T47D (cell line): ENCODE measurements around the gene BBLN.

Experiments
- DNase-seq, 2 experiments: peaks; one replicate each; pipeline versions ENCODE4 v3.0.0 to v3.0.0-alpha.2; 2011 to 2012; ENCODE audit warnings: low read depth in 1 of 2, low spot score in 1 of 2
- JUND ChIP-seq: IDR thresholded peaks from 2 replicates; pipeline ENCODE4 v1.6.1; 2012; ENCODE audit warnings: low read depth
- in situ Hi-C: cut with HindIII; loops from 2 replicates; pipeline ENCODE4 v1.10.0; 2016; ENCODE audit warnings: low sequenced_read_pairs, low pct_unique_long_range_greater_than_20kb

The BBLN gene

DNA sequence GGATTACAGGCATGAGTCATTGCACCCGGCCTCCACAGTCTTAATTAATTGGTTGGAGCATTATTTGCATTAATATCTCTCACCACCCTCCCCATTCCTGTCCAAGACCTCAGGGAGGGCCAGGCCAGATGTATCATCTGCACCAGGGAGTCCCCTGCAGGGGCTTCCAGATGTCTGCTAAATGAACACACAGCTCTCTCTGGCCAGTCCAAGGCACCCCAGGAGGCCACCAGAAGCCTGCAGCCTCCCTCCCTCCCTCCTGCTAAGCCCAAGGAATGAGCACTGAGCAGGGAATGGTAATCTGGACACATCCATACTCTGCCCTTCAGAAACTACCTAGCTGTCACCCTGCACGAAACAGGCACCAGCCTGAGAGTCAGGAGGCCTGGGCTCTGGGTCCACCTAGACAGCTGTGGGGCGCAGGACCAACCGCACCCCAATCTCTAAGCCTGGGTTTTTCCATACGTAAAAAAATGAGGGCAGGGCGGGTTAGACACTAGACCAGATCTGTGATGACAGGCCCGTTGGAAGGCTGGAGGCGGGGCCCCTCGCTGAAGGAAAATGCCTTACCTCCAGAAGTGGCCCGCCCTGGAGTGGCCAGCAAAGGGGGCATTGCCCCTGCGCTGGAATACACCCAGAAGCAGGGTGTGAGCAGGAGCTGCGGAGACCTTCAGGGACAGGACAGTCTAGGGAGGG lies 23.0 kb downstream of the BBLN start:
- no peak for DNase-seq
- in situ Hi-C loops: no loop called here
- TF ChIP-seq JUND: no peak

DNA sequence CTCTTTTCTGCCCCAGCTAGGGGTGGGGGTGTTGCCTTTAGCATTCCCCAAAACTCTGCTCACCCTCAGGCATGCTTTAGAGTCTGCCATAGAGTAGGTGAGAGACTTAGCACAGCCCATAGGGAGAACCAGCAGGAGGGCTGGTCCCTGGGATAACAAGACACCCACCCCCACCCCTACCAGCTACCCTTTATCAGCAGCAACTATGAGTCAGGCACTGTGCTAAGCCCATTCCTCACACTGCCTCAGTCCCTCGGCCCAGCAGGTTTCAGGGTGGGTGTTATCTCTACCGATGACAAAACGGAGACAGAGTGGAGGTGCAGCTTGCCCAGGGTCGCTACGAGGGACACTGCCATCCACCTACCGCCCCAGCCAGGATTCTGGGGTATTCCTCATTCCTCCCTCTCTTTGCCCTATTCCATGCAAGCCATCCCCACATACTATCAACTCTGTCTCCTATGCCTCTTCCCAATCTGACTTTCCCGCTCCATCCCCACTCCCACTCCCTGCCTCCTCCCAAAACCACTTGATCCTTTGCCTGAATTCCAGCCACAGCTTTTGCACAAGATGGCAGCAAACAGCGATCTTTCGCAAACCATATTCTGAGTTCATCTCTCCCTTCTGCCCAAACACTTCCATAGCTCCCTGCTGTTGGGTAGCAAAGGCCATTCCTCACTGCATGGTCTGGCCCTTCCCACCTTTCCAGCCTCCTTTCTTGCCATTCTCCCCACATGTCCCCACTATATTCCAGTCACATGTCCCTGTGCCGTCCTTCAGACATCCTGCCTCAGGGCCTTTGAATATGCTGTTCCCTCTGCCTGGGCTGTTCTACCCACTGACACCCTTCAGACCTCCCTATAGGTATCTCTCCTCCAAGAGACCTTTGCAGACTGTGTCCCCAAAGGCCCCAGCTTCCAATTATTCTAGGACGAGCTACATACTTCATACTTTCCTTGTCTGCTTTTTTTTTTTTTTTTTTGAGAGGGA lies 26.2 kb downstream of the BBLN start:
- no peak for DNase-seq
- no peak for TF ChIP-seq JUND
- in situ Hi-C loops: no loop called here

GRCh38 chr9:128187361-128187760 lies 27.3 kb downstream of the BBLN start:
- TF ChIP-seq JUND: no peak
- in situ Hi-C loops: no loop called here
- DNase-seq: no peak

GRCh38 chr9:128188209-128188608 lies 28.1 kb downstream of the BBLN start:
- no peak for DNase-seq
- TF ChIP-seq JUND: no peak
- in situ Hi-C loops: no loop called here

DNA sequence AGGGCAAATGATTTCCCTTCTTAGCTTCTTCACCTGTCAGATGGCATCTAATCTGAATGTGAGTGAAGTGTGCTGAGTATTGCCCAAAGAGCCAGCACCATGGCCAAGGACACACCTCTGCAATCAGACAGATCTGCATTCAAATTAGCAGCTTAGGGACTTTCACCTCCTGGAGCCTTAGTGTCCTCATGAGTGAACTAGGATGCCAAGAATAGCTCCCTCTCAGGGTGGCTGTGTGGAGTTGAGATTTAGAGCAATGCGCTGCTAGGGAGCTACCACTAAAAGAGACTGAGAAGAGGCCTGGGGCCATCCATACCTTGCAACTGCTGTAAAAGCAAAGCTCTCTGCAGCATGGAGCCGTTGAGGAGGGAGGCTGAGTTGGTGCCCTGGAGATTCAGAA lies 29.9 kb downstream of the BBLN start:
- DNase-seq: peak in 1 of 2 experiments; percentile 35
- in situ Hi-C loops: no loop called here
- TF ChIP-seq JUND: no peak

DNA sequence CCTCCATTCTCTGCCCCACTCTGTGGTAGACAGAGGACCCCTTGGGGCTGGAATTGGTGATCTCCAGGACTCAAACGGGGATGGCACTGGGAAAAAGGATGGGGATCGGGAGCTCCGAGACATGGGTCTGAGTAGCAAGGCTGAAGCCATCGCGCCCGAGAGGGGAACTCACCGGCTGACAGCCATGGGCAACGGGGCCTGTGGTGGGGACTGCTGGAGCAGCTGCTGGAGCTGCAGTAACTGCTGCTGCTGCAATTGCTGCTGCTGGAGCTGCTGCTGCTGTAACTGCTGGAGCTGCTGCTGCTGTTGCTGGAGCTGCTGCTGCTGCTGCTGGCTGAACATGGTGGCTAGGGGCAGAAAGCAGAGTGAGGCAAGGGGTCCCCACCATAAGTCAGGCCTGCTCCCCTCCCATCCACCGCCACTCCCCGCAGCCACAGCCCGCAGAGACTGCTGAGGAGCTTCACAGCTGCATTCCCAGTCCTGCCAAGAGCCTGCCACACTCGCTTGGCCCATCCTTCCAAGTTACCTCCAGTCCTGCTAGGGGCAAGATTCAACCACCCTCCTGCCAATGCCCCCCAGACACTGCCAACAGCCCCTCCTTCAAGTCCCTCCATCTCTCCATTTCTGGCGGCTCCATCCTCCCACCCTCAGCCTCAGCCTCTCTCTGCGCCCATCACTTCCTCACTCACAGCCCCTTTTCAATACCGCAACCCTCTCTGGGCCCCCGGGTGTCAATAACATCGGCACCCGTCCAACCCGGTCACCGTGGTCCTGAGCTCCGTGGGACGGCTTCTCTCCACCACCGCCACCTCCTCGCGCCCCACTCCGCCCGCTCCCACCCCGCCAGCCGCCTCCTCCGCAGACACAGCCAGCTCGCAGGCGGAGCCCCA lies 30.7 kb downstream of the BBLN start:
- no peak for DNase-seq
- in situ Hi-C loops: no loop called here
- no peak for TF ChIP-seq JUND

DNA sequence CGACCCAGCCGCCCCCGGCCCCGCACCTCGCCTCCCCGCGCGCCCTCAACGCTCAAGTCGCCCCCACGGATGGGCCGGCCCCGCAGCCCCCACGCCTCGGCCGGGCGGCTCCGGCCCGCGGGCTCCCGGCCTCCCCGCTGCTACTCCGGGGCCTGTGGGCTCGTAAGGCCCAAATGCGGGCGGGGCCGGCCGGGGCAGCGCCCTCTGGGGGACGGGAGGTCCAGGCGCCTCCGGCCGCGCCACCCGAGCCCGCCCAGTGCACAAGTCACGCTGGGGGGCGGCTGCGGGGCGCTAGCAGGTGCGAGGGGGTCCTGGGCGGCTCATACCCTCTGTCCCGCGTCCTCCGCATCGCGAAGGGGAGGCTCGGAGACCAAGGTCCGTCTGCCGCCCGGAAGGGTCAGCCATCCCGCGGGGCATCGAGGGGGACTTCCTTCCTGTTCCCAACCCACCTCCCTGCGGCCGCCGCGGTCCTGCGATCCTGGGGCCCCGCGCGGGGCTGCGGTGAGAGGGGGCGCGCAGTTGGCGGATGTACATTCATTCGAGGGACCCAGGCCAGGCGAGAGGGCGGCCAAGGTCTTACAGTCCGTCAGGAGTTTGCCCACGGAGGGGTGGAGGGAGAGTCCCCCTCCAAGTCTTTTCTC lies 31.5 kb downstream of the BBLN start, which contains the start of gene CIZ1:
Gene CIZ1 (minus strand): TSS at position 167 of the 641 bp plus-strand sequence. CDS start 715 bp downstream, outside the sequence.
- peak; percentile 89 to 90 for DNase-seq
- in situ Hi-C loops: no loop called here
- TF ChIP-seq JUND: no peak

DNA sequence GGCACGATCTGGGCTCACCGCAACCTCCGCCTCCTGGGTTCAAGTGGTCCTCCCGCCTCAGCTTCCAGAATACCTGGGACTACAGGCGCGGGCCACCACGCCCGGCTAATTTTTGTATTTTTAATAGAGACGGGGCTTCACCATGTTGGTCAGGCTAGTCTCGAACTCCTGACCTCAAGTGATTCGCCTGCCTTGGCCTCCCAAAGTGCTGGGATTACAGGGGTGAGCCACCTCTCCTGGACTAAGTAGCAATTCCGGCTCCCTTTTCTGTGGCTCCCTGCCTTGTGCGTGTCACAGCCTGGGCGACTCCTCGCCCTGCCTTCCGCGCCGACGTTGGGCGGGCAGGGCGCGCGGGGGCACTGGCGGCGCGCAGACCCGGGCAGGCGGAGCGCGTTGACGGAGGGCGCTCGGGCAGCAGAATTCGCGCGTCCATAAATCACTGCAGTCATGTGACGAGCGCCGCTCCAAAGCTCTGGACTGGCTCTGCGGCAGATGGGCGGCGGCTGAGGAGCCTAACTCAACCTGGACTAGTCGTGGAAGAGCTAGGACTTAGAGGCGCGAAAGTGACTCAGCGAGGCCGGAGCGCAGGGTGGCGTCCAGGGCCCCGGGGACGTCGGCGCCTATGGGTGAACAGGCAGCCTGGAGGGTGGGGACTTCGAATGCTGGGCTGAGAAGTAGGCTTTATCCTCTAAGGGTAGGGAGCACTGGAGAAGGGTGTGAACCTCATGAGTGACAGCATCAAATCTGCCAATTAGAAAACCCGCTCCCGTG lies 32.7 kb downstream of the BBLN start:
- peak; percentile 94 to 99 for DNase-seq
- in situ Hi-C loops: no loop called here
- no peak for TF ChIP-seq JUND

GRCh38 chr9:128193469-128194096 lies 33.5 kb downstream of the BBLN start:
- in situ Hi-C loops: no loop called here
- no peak for TF ChIP-seq JUND
- no peak for DNase-seq

DNA sequence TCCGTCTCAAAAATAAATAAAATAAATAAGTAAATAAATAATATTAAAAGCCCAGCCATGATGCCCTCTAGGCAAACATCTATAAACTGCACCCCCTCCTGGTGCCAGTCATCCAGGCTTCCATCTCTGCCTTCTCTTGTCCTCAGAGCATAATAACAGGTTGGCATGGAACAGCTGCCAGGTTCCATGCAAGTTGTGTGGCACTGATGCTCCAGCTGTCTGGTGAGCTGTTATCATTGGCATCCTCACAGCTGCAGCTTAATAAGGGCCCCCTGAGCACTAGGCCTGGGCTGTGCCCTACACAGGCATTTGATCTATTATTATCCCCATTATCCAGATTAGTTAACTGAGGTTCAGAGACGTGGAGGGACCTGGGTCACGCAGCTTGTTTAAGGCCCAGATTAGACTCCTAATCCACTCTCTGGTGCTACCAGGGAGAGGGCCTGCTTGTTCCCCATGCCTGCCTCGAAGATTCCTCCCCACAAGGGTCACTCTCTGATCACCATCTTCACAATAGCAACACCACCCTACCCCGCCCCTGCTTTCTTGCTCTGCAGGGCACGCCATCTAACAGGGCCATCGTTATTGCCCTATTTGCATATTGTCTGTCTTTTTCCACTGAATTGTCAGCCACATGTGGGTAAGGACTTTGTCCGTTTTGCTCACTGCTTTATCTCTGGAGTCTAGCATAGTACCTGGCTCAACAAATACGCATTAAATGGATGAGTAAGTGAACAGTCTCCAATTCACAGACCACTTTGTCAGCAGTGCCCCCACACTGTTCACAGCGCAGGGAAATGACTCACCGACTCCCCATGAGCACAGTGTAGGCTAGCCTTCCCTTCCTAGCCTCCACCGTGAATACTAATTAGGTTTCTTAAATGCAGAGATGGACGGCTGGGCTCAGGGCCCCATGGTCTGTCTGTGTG lies 41.6 kb downstream of the BBLN start:
- in situ Hi-C loops: no loop called here

More for the DNA sequence above, 41.6 kb downstream of the BBLN start:
- TF ChIP-seq JUND: no peak
- no peak for DNase-seq
